ENCODE data around the gene ITGAE. TPM values are rescaled to one million over a fixed set of nuclear protein-coding genes. Genes with fewer than 3 reads are reported as not detected.

ITGAE gene
- total RNA-seq, 4 donors from 2014 or later = 19.8 to 48.3 (median 30.8) TPM

GRCh38 chr17:3805581-3805980 is 4.6 kb upstream of the ITGAE start:
- TF ChIP-seq CTCF (IDR thresholded peaks at IDR 0.05; ENCODE audit: low read depth) = no peak

GRCh38 chr17:3804503-3804931 is 3.5 kb upstream of the ITGAE start:
- TF ChIP-seq CTCF (IDR thresholded peaks at IDR 0.05; ENCODE audit: low read depth) = no peak

GRCh38 chr17:3803308-3803640 is 2.3 kb upstream of the ITGAE start:
- no peak for TF ChIP-seq CTCF (IDR thresholded peaks at IDR 0.05; ENCODE audit: low read depth)

GRCh38 chr17:3802461-3803307 is 1.7 kb upstream of the ITGAE start:
- TF ChIP-seq CTCF (IDR thresholded peaks at IDR 0.05; ENCODE audit: low read depth) = no peak

- no peak for TF ChIP-seq CTCF (IDR thresholded peaks at IDR 0.05; ENCODE audit: low read depth)
Observed at GRCh38 chr17:3801792-3802191, 804 bp upstream of the ITGAE start.

- TF ChIP-seq CTCF (IDR thresholded peaks at IDR 0.05; ENCODE audit: low read depth) = no peak
Observed at GRCh38 chr17:3801347-3801746, 359 bp upstream of the ITGAE start.

- no peak for TF ChIP-seq CTCF (IDR thresholded peaks at IDR 0.05; ENCODE audit: low read depth)
Observed at GRCh38 chr17:3799181-3799945, 1.6 kb downstream of the ITGAE start.

Measured in subcutaneous adipose tissue (tissue), 4 donors.